T47D (cell line): ENCODE data around the gene SPRYD4.

Source experiments
- DNase-seq, 2 experiments: peaks; one replicate each; pipeline versions ENCODE4 v3.0.0 to v3.0.0-alpha.2; 2011 to 2012; ENCODE audit warnings: low read depth in 1 of 2, low spot score in 1 of 2
- JUND ChIP-seq: IDR thresholded peaks from 2 replicates; pipeline ENCODE4 v1.6.1; 2012; ENCODE audit warnings: low read depth
- in situ Hi-C: cut with HindIII; loops from 2 replicates; pipeline ENCODE4 v1.10.0; 2016; ENCODE audit warnings: low sequenced_read_pairs, low pct_unique_long_range_greater_than_20kb

SPRYD4 gene

GRCh38 chr12:56451147-56451546 lies 17.2 kb upstream of the SPRYD4 start:
- in situ Hi-C loops: no loop called here
- no peak for TF ChIP-seq JUND
- no peak for DNase-seq

- in situ Hi-C loops: no loop called here
- no peak for DNase-seq
- no peak for TF ChIP-seq JUND
Observed at GRCh38 chr12:56454557-56454956, 13.8 kb upstream of the SPRYD4 start, which contains the start of gene MIP. TSS of gene MIP (minus strand) at chr12:56454657. CDS start at chr12:56454613, 44 bp downstream.

- DNase-seq: peak in 1 of 2 experiments; percentile 27
- in situ Hi-C loops: no loop called here
- no peak for TF ChIP-seq JUND
Observed at GRCh38 chr12:56457817-56458216, 10.6 kb upstream of the SPRYD4 start.

GRCh38 chr12:56461235-56462159 lies 6.9 kb upstream of the SPRYD4 start:
- no peak for TF ChIP-seq JUND
- no peak for DNase-seq
- in situ Hi-C loops: no loop called here

GRCh38 chr12:56462565-56462964 lies 5.8 kb upstream of the SPRYD4 start:
- in situ Hi-C loops: no loop called here
- TF ChIP-seq JUND: no peak
- no peak for DNase-seq

- in situ Hi-C loops: no loop called here
- TF ChIP-seq JUND: no peak
- no peak for DNase-seq
Observed at GRCh38 chr12:56469007-56469930, 891 bp downstream of the SPRYD4 start.

- no peak for DNase-seq
- TF ChIP-seq JUND: no peak
- in situ Hi-C loops: no loop called here
Observed at GRCh38 chr12:56474389-56474788, 6.0 kb downstream of the SPRYD4 start.

GRCh38 chr12:56476143-56476542 lies 7.8 kb downstream of the SPRYD4 start:
- in situ Hi-C loops: no loop called here
- no peak for TF ChIP-seq JUND
- DNase-seq: no peak

- in situ Hi-C loops: no loop called here
- no peak for DNase-seq
- no peak for TF ChIP-seq JUND
Observed at GRCh38 chr12:56476972-56477432, 8.6 kb downstream of the SPRYD4 start.

- no peak for DNase-seq
- no peak for TF ChIP-seq JUND
- in situ Hi-C loops: no loop called here
Observed at GRCh38 chr12:56477521-56478225, 9.3 kb downstream of the SPRYD4 start.

GRCh38 chr12:56479625-56480024 lies 11.2 kb downstream of the SPRYD4 start:
- in situ Hi-C loops: no loop called here
- TF ChIP-seq JUND: no peak
- DNase-seq: no peak

- DNase-seq: no peak
- TF ChIP-seq JUND: no peak
- in situ Hi-C loops: no loop called here
Observed at GRCh38 chr12:56484566-56484965, 16.2 kb downstream of the SPRYD4 start.
